ENCODE data around the gene ST6GALNAC1. TPM values are rescaled to one million over a fixed set of nuclear protein-coding genes. Genes with fewer than 3 reads are reported as not detected.

ST6GALNAC1 gene
- total and polyA plus RNA-seq, 2 of the 4 experiments (the other 2 are of a cell fraction): not detected

- H3K36me3 ChIP-seq (ENCODE audit: control insufficient read depth, insufficient read depth, low read length): no peaks in the 10 kb centered on the region
- WGBS, 2 experiments (ENCODE audit: extremely low coverage in 2 of 2, insufficient read length in 1 of 2): no CpG with 5 or more reads among the region's 6 CpGs
- H4K8ac ChIP-seq (ENCODE audit: low read depth in 2 of 2, low read length in 2 of 2): no peak overlapping the region
- no peak overlapping the region for H2AFZ ChIP-seq (replicated peaks; ENCODE audit: low read length, poor library complexity)
- H2BK5ac ChIP-seq (ENCODE audit: low read depth, low read length, poor library complexity, severe bottlenecking): no peak overlapping the region
- H3K4ac ChIP-seq (ENCODE audit: low read depth, low read length): no peak overlapping the region
- H3K4me1 ChIP-seq (ENCODE audit: control insufficient read depth, insufficient read depth, low read length): no peaks in the 10 kb centered on the region
- ATAC-seq (ENCODE audit: low read depth) (no peak), DNase-seq (no peak)
- H3K14ac ChIP-seq (replicated peaks; ENCODE audit: low read depth, low read length): no peak overlapping the region
- no peak overlapping the region for H3K27ac ChIP-seq (ENCODE audit: insufficient read depth, low read length)
- H3K79me1 ChIP-seq (ENCODE audit: low read depth in 1 of 2, low read length in 2 of 2): no peaks in the 10 kb centered on the region
- H3K4me2 ChIP-seq (ENCODE audit: low read depth, low read length): no peak overlapping the region
- no peak overlapping the region for H3K4me3 ChIP-seq (ENCODE audit: insufficient read depth, low read depth, low read length)
- BruUV-seq (replicated peaks): no TSS peak
- H2BK20ac ChIP-seq (ENCODE audit: low read depth, low read length): no peak overlapping the region
- H3K18ac ChIP-seq (ENCODE audit: low read depth, low read length): no peak overlapping the region
- no peaks in the 10 kb centered on the region for H3K9me3 ChIP-seq (ENCODE audit: control insufficient read depth, insufficient read depth, low read length)
- no peak overlapping the region for H2AK5ac ChIP-seq (ENCODE audit: low read depth, low read length)
- H3K27me3 ChIP-seq (ENCODE audit: control insufficient read depth, insufficient read depth, low read length): peaks cover 24% of the 10 kb centered on the region
- ChIA-PET CTCF (interaction anchor here (1.0 to 1.1 kb wide), 3 partner anchors 17 to 84 kb away, joined by 3 to 6 read pairs (median 3); no protein-coding TSS in a partner anchor), POLR2A (ENCODE audit: unreplicated experiment) (no interaction called here)
- 0 out of 2 replicates have a peak, but pooled peaks cover 4% of the 10 kb centered on the region for H3K9me1 ChIP-seq (ENCODE audit: insufficient read depth, low read length)
- dilution Hi-C loops (cut with HindIII; ENCODE audit: low sequenced_read_pairs, unreplicated experiment) (no loop called here), intact Hi-C loops (cut with micrococcal nuclease) (no loop called here), in situ Hi-C loops (cut with MboI; ENCODE audit: low sequenced_read_pairs) (no loop called here)
- H2BK120ac ChIP-seq (ENCODE audit: low read depth, low read length): no peak overlapping the region
- no peak overlapping the region for H3K9ac ChIP-seq (ENCODE audit: low read depth, low read length)
- no peak overlapping the region for H3K56ac ChIP-seq (ENCODE audit: extremely low read depth, insufficient read depth, low read length)
- no peak overlapping the region for H4K91ac ChIP-seq (ENCODE audit: insufficient read depth, low read depth, low read length)
- H4K5ac ChIP-seq (ENCODE audit: low read depth, low read length): no peak overlapping the region
- no peak overlapping the region for H2AK9ac ChIP-seq (replicated peaks; ENCODE audit: low read depth, low read length, poor library complexity)
- H2BK15ac ChIP-seq (ENCODE audit: low read depth, low read length): no peak overlapping the region
- no peak overlapping the region for H3K23ac ChIP-seq (ENCODE audit: low read depth, low read length)
- no peaks in the 10 kb centered on the region for H4K20me1 ChIP-seq (ENCODE audit: insufficient read depth, low read length)
- TF ChIP-seq MAZ (IDR thresholded peaks at IDR 0.05; ENCODE audit: borderline replicate concordance, low read depth, low read length): no peak
- no peak for TF ChIP-seq SMC3 (IDR thresholded peaks at IDR 0.05; ENCODE audit: low read depth, low read length)
- TF ChIP-seq USF2 (IDR thresholded peaks at IDR 0.05; ENCODE audit: low read depth, low read length): no peak
- TF ChIP-seq BHLHE40 (IDR thresholded peaks at IDR 0.05; ENCODE audit: low read depth, low read length): no peak
- no peak for TF ChIP-seq RFX5 (IDR thresholded peaks at IDR 0.05; ENCODE audit: low read depth, low read length)
- TF ChIP-seq MXI1 (IDR thresholded peaks at IDR 0.05; ENCODE audit: borderline replicate concordance, low read depth, low read length): no peak
- TF ChIP-seq, protein P1, sequence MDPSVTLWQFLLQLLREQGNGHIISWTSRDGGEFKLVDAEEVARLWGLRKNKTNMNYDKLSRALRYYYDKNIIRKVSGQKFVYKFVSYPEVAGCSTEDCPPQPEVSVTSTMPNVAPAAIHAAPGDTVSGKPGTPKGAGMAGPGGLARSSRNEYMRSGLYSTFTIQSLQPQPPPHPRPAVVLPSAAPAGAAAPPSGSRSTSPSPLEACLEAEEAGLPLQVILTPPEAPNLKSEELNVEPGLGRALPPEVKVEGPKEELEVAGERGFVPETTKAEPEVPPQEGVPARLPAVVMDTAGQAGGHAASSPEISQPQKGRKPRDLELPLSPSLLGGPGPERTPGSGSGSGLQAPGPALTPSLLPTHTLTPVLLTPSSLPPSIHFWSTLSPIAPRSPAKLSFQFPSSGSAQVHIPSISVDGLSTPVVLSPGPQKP (IDR thresholded peaks at IDR 0.05; ENCODE audit: borderline replicate concordance, low read depth, low read length): no peak
- no peak for TF ChIP-seq MAFK (IDR thresholded peaks at IDR 0.05; ENCODE audit: low read depth, low read length)
- TF ChIP-seq CEBPB (IDR thresholded peaks at IDR 0.05; ENCODE audit: low read depth, low read length): no peak
- TF ChIP-seq CHD1 (IDR thresholded peaks at IDR 0.05; ENCODE audit: low read depth, low read length): no peak
- TF ChIP-seq RCOR1 (IDR thresholded peaks at IDR 0.05; ENCODE audit: insufficient replicate concordance, low read length): no peak
- TF ChIP-seq FOS (IDR thresholded peaks at IDR 0.05; ENCODE audit: low read depth, low read length): no peak
- no peak for TF ChIP-seq NFE2L2 (IDR thresholded peaks at IDR 0.05; ENCODE audit: low read depth, low read length)
- TF ChIP-seq POLR2A (IDR thresholded peaks at IDR 0.05; ENCODE audit: low read depth, low read length): no peak
- no peak for TF ChIP-seq RAD21 (IDR thresholded peaks at IDR 0.05; ENCODE audit: low read length)
Observed at GRCh38 chr17:76640550-76641380, 2.8 kb downstream of the ST6GALNAC1 start.
